ENCODE results near the gene SYNGR2.

DNA sequence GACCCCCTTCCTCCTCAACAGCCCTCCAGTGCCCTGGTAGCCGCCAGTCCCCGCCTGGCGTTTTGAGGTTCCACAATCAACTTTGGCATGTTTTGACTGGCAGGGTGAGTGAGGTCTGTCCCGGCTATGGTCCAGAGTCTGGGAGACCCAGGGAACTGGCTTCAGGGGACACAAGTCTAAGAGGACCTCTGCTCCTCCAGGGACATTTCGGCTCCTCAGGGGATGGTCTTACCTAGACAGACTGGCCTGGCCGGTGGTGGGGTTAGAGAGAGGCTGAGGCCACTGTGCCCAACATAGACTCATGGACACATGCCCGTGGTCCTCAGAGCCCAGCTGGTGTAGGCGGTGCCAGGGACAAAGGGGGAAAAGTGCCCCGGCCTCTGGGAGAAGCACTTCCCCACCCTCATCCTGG lies 35.6 kb upstream of the SYNGR2 start:
- TF ChIP-seq, protein P1, sequence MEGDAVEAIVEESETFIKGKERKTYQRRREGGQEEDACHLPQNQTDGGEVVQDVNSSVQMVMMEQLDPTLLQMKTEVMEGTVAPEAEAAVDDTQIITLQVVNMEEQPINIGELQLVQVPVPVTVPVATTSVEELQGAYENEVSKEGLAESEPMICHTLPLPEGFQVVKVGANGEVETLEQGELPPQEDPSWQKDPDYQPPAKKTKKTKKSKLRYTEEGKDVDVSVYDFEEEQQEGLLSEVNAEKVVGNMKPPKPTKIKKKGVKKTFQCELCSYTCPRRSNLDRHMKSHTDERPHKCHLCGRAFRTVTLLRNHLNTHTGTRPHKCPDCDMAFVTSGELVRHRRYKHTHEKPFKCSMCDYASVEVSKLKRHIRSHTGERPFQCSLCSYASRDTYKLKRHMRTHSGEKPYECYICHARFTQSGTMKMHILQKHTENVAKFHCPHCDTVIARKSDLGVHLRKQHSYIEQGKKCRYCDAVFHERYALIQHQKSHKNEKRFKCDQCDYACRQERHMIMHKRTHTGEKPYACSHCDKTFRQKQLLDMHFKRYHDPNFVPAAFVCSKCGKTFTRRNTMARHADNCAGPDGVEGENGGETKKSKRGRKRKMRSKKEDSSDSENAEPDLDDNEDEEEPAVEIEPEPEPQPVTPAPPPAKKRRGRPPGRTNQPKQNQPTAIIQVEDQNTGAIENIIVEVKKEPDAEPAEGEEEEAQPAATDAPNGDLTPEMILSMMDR (IDR thresholded peaks at IDR 0.05; ENCODE audit: low read depth, low read length), result no peak
- no peak for TF ChIP-seq POLR2A (IDR thresholded peaks at IDR 0.05; ENCODE audit: extremely low read depth, insufficient read length)
- TF ChIP-seq MYC (IDR thresholded peaks at IDR 0.05; ENCODE audit: low read depth, low read length), result no peak

Data from NB4 (cell line).